NCI-H187 (cell line): Measurements from ENCODE around the gene SLC12A7.
A peak's percentile ranks its signal among the peaks of the same experiment; 100 is the strongest.
"Not testable (repeated sequence)": the region's sequence is repeated elsewhere in the genome, so short reads cannot be mapped to it uniquely, and the experiment has no call there.

Experiments used
- DNase-seq, 2 experiments: peaks; one replicate each; lab custom pipeline; 2025; lab: John Stamatoyannopoulos, UW

The SLC12A7 gene

GRCh38 chr5:1111727-1112289 lies at the start of gene SLC12A7:
Gene SLC12A7 (minus strand): TSS chr5:1112063. CDS start chr5:1111991, 72 bp downstream.
- peak; percentile 33 to 40 for DNase-seq

GRCh38 chr5:1161108-1161832 lies 49.4 kb upstream of the SLC12A7 start:
- DNase-seq, result no peak

GRCh38 chr5:1159774-1160406 lies 48.0 kb upstream of the SLC12A7 start:
- no peak for DNase-seq

GRCh38 chr5:1159341-1159675 lies 47.4 kb upstream of the SLC12A7 start:
- DNase-seq, result no peak

- no peak for DNase-seq
Observed at GRCh38 chr5:1158647-1159340, 46.9 kb upstream of the SLC12A7 start.

GRCh38 chr5:1157461-1157986 lies 45.7 kb upstream of the SLC12A7 start:
- DNase-seq, result not testable (repeated sequence)

- DNase-seq, result no peak
Observed at GRCh38 chr5:1156754-1157460, 45.0 kb upstream of the SLC12A7 start.

- no peak for DNase-seq
Observed at GRCh38 chr5:1156033-1156753, 44.3 kb upstream of the SLC12A7 start.

- DNase-seq, result no peak
Observed at GRCh38 chr5:1155191-1156032, 43.5 kb upstream of the SLC12A7 start.

GRCh38 chr5:1153428-1153827 lies 41.6 kb upstream of the SLC12A7 start:
- DNase-seq, result no peak

- DNase-seq, result no peak
Observed at GRCh38 chr5:1152771-1153282, 41.0 kb upstream of the SLC12A7 start.

- no peak for DNase-seq
Observed at GRCh38 chr5:1152156-1152555, 40.3 kb upstream of the SLC12A7 start.

GRCh38 chr5:1151316-1151715 lies 39.5 kb upstream of the SLC12A7 start:
- DNase-seq, result no peak

GRCh38 chr5:1150866-1151265 lies 39.0 kb upstream of the SLC12A7 start:
- no peak for DNase-seq

- no peak for DNase-seq
Observed at GRCh38 chr5:1144638-1145396, 33.0 kb upstream of the SLC12A7 start.

- no peak for DNase-seq
Observed at GRCh38 chr5:1144089-1144488, 32.2 kb upstream of the SLC12A7 start.

- no peak for DNase-seq
Observed at GRCh38 chr5:1143670-1143951, 31.7 kb upstream of the SLC12A7 start.

- no peak for DNase-seq
Observed at GRCh38 chr5:1142886-1143669, 31.2 kb upstream of the SLC12A7 start.

- DNase-seq, result no peak
Observed at GRCh38 chr5:1141834-1142233, 30.0 kb upstream of the SLC12A7 start.
